OCI-M1 (cell line): ENCODE results near the gene RAX.

Source experiments
- DNase-seq: peaks from one replicate; lab custom pipeline; 2025; lab: John Stamatoyannopoulos, UW

RAX gene

GRCh38 chr18:59272891-59273758 lies at the start of gene RAX:
TSS of gene RAX (minus strand) at chr18:59273454. CDS start at chr18:59273206, 248 bp downstream.
- DNase-seq = no peak

DNA sequence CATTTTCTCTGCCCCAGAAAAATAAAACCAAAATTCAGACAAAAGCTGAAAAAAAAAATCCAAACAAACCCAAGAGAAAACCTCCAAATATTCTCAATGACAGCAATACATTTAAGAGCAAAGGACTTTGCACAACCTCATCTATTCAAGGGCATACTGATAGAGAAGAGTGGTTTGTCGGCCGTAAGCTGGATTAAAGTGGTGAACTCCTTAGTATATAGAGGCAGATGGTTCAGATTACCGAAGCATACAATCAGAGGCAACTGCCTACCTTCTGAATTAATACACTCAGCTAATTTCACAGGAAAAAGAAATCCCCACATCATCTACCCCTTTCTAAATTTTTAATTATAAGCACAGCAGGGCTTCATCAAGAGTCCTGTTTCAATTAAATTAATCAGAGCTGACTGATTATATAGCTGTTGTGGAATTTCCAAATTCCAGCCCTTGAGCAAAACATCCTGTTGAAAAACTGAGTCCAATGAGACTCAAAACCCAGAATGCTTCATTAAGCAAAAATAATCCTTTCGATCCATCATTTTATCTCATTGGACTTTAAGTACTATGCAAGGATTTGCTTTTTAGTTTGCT lies 45.3 kb upstream of the RAX start, which contains the start of gene CPLX4:
Gene CPLX4, minus strand, starts transcription at position 190 of the 591 bp plus-strand sequence. Its CDS starts 187 bp downstream, at position 3.
- no peak for DNase-seq

DNA sequence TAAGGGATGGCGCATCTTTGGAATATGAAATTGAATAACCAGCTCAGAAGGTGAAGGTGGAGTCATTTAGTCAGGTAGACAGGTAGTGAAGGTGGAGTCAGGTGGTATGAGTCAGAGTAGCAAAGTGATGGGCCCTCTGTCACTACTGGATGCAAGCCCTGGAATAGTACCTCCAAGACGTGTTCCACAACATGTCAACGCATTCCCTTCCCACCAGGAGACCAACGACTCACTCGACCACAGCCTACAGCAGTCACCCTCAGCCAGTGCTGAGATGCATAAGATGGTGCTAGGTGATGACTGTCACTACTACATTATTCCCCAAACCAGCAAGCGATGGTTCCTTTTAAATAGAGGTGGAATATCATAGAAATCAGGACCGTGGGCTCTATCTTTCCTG lies 38.4 kb upstream of the RAX start:
- DNase-seq = no peak

- DNase-seq = no peak
These were observed 35.6 kb upstream of the RAX start for GRCh38 chr18:59308938-59309260.

DNA sequence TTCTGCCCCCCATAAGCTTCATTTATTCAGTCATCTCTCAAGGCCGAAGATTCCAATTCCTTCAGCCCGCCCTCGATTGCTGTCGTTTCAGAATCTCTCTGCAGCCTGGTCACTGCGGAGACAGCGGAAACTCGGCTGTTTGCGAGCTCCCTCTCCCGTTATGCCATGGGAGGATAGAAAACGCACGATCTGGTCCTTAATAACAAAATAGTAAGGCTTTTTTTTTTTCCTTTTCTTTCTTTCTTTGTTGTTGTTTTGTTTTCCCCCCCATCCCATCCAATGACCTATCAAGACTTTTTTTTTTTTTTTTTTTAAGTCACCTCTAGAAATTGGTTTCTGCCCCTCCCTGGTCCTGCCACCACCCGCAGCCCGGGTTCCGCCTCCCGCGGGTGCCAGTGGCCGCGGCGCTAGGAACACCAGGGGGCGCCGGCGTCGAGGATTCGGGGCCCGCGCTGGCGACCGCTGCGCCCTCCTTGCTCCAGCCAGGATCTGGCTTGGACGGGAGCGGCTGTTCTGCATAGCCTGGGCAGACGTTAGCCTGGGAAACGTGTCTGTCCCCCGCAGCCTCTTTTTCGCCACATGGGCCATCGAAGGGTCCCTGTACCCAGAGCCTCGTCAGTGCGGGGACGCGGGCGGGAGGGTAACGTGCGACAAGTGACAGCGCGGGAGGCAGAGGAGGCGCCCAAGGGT lies 35.1 kb upstream of the RAX start:
- DNase-seq = peak; percentile 81

- no peak for DNase-seq
These were observed 33.4 kb upstream of the RAX start for GRCh38 chr18:59306640-59307039.

GRCh38 chr18:59305295-59305694 lies 32.0 kb upstream of the RAX start:
- DNase-seq = no peak

DNA sequence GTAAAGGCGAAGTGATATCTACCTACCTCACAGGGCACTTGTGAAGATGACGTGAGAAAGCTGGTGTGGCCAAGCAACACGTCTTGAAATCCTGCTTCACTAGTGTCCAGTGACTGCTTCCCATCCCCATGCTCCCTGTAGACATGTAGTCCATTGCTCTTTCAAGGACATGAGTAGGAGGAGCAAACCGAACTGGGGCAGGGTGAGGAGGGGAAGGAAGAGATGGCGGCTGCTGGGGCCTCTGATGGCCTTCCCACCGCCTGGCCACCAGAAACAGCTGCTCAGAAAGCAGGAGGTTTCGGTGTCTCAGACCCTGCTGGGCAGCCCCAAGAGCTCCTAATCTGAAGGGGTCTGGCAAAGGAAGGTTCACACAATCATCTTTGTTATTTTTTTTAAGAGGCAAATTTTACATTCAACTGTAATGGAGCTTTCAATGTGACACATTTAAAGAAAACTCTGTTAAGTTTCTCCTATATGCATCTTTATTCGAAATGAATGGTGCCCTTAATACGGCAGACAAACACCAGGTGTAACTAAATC lies 30.5 kb upstream of the RAX start:
- no peak for DNase-seq

DNA sequence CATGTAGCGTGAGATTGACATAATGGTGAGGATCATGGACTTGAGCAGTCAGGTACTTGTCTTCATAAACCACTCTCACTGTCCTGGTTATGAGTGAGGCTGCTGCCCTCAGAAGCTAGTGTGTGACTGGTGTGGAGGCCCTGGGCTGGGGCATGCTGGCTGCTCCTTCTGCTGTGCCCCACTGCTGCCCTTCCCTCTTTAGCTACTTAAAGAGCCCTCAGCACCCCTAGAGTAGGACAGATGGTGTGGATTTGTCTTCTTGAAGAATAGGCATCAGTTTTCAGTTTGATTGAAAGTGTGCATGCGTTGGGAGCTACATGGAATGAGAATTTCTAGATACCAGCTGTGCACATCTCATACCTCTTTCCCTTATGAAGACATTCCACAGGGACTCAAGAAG lies 29.8 kb upstream of the RAX start:
- DNase-seq = no peak

DNA sequence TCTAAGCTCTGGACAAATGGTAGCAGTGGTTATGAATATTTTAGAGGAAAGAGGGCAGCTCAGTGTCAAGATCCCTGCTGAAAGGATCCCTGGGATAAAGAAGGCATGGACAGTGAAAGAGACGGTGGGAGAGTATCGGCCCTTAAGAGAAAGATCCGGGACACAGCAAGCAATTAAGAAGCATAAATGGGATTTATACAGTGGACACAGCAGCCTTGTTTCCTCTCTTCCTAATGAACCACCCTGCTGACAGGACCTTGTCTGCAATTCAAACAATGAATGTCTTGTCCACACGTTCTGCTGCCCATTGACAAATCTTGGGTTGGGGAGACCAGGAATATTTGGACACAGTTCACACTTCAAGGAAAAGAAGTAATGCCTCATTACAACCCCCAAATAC lies 28.7 kb upstream of the RAX start:
- no peak for DNase-seq

- DNase-seq = no peak
These were observed 27.5 kb upstream of the RAX start for GRCh38 chr18:59300676-59301285.

DNA sequence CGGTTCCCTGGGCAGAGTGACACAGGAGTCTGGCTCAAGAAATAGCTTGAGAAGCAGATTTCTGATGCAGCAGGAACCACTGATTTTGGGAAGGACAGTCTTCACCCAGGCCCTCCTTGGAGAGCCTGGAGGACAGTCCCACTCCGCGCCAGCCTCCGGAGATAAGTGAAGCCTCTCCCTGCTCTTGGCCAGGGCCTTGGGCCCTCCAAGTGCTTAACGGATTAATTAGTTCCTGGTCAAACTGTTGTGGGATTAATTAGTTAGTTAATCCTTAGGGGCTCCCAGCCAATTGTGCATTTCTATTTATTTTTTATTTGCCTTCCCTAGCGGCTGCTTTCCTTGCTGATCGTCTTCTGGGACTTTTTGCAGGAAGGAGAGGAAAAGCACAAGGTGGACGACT lies 25.6 kb upstream of the RAX start:
- DNase-seq = no peak

DNA sequence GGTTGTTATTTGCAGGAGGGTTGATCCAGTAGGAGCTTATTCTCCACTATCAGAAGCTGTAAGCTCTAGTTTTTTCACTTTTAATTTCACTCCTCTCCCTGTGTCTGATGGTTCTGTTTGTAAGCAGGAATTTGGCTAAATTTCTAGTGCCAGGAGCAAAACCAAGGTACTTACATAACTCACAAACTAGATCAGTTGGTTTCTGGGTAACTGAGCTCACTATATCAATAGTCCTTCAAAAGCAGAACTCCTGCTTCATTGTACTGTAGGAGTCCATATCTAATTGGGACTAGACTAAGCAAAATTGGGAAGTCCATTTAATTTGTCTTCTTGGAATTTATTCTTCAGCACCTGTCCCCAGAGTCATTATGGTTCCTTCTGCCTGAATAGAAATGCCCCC lies 20.1 kb upstream of the RAX start:
- no peak for DNase-seq

- no peak for DNase-seq
These were observed 13.1 kb upstream of the RAX start for GRCh38 chr18:59286341-59286740.

DNA sequence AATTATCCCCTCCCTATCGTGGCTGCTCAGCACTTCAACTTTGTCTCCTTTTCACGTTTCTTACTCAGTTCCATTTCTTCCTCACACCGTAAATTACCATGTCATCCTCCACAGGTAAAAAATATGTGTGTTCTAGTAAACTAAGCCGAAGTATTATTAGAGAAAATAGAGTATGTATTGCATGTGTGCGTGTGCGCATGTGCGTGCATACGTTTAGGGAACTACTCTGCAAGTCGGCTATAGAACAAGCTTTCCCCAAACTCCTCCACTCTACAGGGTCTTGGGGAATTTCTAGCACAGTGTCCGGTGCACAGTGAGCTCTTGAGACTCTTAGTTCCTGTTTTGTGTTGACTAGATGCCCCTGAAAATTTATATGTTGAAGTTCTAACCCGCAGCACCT lies 9.1 kb upstream of the RAX start:
- no peak for DNase-seq

DNA sequence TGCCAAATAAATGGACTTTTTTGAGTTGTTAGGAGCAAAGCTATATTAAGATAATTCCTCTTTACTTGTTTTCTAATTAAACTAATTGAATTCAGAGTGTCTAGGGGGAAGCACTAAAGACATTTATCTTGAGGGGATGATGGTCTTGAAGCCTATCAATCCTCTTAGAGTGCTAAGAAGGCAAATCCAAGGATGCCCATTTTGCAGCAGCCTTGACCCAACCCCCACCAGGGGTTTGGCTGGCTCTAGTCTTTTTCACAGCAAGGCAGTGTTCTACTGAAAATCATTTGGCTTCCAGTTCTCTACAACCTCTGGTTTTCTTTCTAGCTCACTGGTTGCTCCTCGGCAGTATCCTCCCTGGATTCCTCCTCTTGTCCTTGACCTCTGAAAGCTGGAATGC lies 6.5 kb upstream of the RAX start:
- no peak for DNase-seq

GRCh38 chr18:59279193-59279592 lies 5.9 kb upstream of the RAX start:
- no peak for DNase-seq

DNA sequence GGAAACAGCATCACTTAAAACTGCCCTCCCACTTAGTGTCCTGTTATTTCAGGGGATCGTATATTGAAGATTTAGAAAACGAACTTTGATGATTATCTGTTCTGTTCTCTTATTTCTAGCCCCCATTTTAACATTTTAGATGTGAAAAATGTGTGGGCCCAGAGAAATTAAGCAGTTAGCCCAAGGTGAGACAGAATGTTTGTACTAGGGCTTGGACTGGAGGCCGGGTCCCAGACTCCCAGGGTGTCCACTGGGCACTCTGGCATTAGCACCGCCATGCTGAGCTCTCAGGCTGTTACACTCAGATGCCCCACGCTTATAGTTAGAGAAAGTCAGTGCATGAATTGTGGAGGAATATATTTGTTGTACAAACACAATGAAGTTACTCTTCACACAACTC lies 5.5 kb upstream of the RAX start:
- DNase-seq = no peak

DNA sequence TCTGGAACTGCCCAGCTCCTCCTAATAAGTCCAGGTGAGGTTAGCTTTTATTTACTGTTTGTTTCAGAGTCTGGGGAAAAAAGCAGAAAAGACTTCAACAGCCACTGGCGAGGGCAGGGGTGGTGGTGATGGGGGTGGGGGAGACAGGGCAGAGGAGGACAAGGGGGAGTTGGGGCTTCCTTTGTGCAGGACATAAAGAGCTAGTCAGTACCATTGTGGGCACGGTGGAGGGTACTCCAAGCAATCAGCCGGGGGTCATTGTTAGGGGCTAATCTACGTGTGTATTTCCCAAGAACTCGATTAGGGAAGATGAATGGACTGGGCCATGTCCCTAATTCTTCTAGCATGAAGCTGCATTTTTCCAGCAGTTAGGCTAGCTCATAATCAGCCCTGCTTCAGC lies 2.8 kb upstream of the RAX start:
- no peak for DNase-seq

DNA sequence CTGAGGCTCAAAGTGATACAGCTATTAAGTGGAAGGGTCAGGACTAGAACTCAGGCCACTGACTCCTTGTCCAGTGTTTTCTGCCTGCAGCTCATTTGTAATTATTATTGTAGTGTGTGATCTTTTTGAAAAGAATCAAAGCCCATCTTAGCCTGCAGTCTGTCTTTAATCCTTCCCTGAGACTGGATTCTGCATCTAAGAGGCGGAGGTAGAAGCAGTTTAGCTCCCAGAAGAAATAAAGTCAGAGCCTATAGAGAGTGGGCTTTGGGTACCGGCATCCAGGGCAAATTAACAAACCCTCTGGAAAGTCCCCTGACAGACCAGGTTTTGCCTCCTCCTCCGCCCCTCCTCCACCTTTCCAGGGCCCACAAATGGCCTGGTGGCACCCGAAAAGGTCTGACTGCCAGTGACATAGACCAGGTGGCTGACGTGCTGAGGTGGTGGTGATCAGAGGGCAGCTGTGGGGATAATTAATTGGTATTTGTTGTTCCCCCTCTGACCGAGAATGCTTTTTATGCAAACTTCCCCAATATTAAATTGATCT lies 2.2 kb upstream of the RAX start:
- no peak for DNase-seq

GRCh38 chr18:59274533-59274928 lies 1.3 kb upstream of the RAX start:
- DNase-seq = no peak
